Measurements from ENCODE around the gene UNC5B. TPM values are rescaled to one million over a fixed set of nuclear protein-coding genes. Genes with fewer than 3 reads are reported as not detected.

UNC5B gene
- polyA plus RNA-seq, 1 experiment = 8.1 TPM

- H3K9me3 ChIP-seq (ENCODE audit: control insufficient read depth, insufficient read depth, low read length) = no peaks in the 10 kb centered on the region; the same call in 1 of the 2 replicates
- DNase-seq (ENCODE audit: low read depth, low spot score) = no peak
- H3K27me3 ChIP-seq (ENCODE audit: control insufficient read depth, insufficient read depth, low read length) = peaks cover 23% of the 10 kb centered on the region
- H3K27ac ChIP-seq (ENCODE audit: low read depth, low read length) = no peak overlapping the region
- no peak for TF ChIP-seq CTCF (IDR thresholded peaks at IDR 0.05; ENCODE audit: low read depth, low read length)
- ChIA-PET POLR2A (no interaction called here), CTCF (no interaction called here)
- H3K4me3 ChIP-seq (ENCODE audit: low read depth, low read length) = no peak overlapping the region
Measured at GRCh38 chr10:71201849-71202248, 10.5 kb upstream of the UNC5B start.

DNA sequence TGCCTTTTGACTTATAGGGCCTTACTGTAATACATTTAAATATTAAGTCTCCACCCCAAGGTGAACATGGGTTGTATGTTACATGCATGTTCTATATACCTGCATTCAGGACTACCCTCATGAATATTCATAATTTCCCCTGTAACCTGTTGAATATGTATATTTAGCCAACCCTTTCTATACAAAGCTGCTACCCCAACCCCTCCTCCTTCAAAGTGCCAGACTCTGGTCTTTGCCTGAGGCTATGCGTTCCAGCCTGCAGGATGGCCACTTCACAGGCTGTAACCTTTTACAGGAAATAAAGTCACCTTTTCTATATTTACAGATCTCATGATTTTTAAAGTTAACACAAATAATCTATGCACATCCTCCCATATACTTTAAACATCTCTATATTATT, 10.1 kb upstream of the UNC5B start:
- H3K27me3 ChIP-seq (ENCODE audit: control insufficient read depth, insufficient read depth, low read length) = peaks cover 23% of the 10 kb centered on the region
- H3K27ac ChIP-seq (ENCODE audit: low read depth, low read length) = no peak overlapping the region
- no peak overlapping the region for H3K4me3 ChIP-seq (ENCODE audit: low read depth, low read length)
- TF ChIP-seq CTCF (IDR thresholded peaks at IDR 0.05; ENCODE audit: low read depth, low read length) = no peak
- ChIA-PET CTCF (no interaction called here), POLR2A (no interaction called here)
- H3K9me3 ChIP-seq (ENCODE audit: control insufficient read depth, insufficient read depth, low read length) = no peaks in the 10 kb centered on the region; the same call in 1 of the 2 replicates
- DNase-seq (ENCODE audit: low read depth, low spot score) = no peak

DNA sequence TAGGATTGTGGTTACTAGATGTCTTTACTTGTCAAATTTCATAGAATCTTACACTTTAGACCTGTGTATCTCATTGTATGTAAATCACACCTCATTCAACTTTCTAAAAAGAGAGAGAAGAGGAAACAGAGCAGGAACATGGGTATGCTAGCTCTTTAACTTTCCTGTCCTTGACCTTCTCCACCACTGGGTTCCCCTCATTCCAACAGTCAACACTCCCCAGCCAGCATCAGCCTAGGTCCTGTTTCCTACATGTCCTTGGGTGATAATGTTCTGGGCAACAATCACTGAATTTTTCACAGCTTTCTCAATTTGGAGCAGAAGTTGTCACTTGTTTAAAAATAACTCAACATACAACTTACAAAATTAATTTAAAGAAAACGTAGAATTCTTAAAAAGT, 9.2 kb upstream of the UNC5B start:
- no peak for TF ChIP-seq CTCF (IDR thresholded peaks at IDR 0.05; ENCODE audit: low read depth, low read length)
- Histone ChIP-seq H3K4me3 (ENCODE audit: low read depth, low read length) (no peak overlapping the region), H3K9me3 (ENCODE audit: control insufficient read depth, insufficient read depth, low read length) (no peaks in the 10 kb centered on the region), H3K27ac (ENCODE audit: low read depth, low read length) (no peak overlapping the region), H3K27me3 (ENCODE audit: control insufficient read depth, insufficient read depth, low read length) (peaks cover 23% of the 10 kb centered on the region)
- no peak for DNase-seq (ENCODE audit: low read depth, low spot score)
- POLR2A ChIA-PET = no interaction called here
- CTCF ChIA-PET = no interaction called here

- H3K4me3 ChIP-seq (ENCODE audit: low read depth, low read length) = no peak overlapping the region
- no peak for TF ChIP-seq CTCF (IDR thresholded peaks at IDR 0.05; ENCODE audit: low read depth, low read length)
- DNase-seq (ENCODE audit: low read depth, low spot score) = no peak
- no peaks in the 10 kb centered on the region for H3K9me3 ChIP-seq (ENCODE audit: control insufficient read depth, insufficient read depth, low read length)
- CTCF ChIA-PET = no interaction called here
- POLR2A ChIA-PET = interaction anchor here (0.6 kb wide), 1 partner anchor 275 kb away, joined by 4 read pairs; no protein-coding TSS in a partner anchor
- peaks cover 23% of the 10 kb centered on the region for H3K27me3 ChIP-seq (ENCODE audit: control insufficient read depth, insufficient read depth, low read length)
- no peak overlapping the region for H3K27ac ChIP-seq (ENCODE audit: low read depth, low read length)
Measured at GRCh38 chr10:71203716-71204115, 8.7 kb upstream of the UNC5B start.

GRCh38 chr10:71204746-71205145, 7.6 kb upstream of the UNC5B start:
- Histone ChIP-seq H3K4me3 (ENCODE audit: low read depth, low read length) (no peak overlapping the region), H3K27me3 (ENCODE audit: control insufficient read depth, insufficient read depth, low read length) (peaks cover 25% of the 10 kb centered on the region), H3K9me3 (ENCODE audit: control insufficient read depth, insufficient read depth, low read length) (no peaks in the 10 kb centered on the region), H3K27ac (ENCODE audit: low read depth, low read length) (no peak overlapping the region)
- ChIA-PET CTCF (interaction anchor here (0.5 to 3.7 kb wide), 5 partner anchors 65 to 302 kb away, joined by 5 to 27 read pairs (median 8); partner anchors contain the start of gene SLC29A3), POLR2A (no interaction called here)
- no peak for TF ChIP-seq CTCF (IDR thresholded peaks at IDR 0.05; ENCODE audit: low read depth, low read length)
- DNase-seq (ENCODE audit: low read depth, low spot score) = no peak
